T-helper 1 cell treated with Interleukin-12 subunit alpha and Interleukin-12 subunit beta and Interleukin-4 antibody, amounts not matched to agents 30 ng/mL and 1 ng/mL, for 36 hours (primary cell): Measurements from ENCODE around the gene FBLN1. TPM values are rescaled to one million over a fixed set of nuclear protein-coding genes. Genes with fewer than 3 reads are reported as not detected.
"Not testable (repeated sequence)": the region's sequence is repeated elsewhere in the genome, so short reads cannot be mapped to it uniquely, and the experiment has no call there.

Experiments used
- intact Hi-C: fragments of 100-400 bp; cut with micrococcal nuclease; formaldehyde crosslinking; loops from one replicate; pipeline ENCODE4 v1.15.1; 2024
- total RNA-seq: library from RNA; stranded (reverse); gene quantifications from 2 replicates; pipeline ENCODE4 v1.2.3, GENCODE V29; 2022

Gene FBLN1
- total RNA-seq, 1 donor from 2014 or later = not detected

GRCh38 chr22:45599836-45600577 lies 97.3 kb downstream of the FBLN1 start:
- intact Hi-C loops = no loop called here

- intact Hi-C loops = no loop called here
Measured at GRCh38 chr22:45600790-45601730, 98.4 kb downstream of the FBLN1 start.

GRCh38 chr22:45602004-45602733 lies 99.5 kb downstream of the FBLN1 start:
- intact Hi-C loops = no loop called here

GRCh38 chr22:45602824-45603595 lies 100.3 kb downstream of the FBLN1 start:
- intact Hi-C loops = no loop called here

- intact Hi-C loops = no loop called here
Measured at GRCh38 chr22:45603619-45604018, 100.9 kb downstream of the FBLN1 start.

- intact Hi-C loops = not testable (repeated sequence)
Measured at GRCh38 chr22:45608045-45608444, 105.4 kb downstream of the FBLN1 start.

GRCh38 chr22:45608763-45609180 lies 106.1 kb downstream of the FBLN1 start:
- intact Hi-C loops = no loop called here

GRCh38 chr22:45612451-45612901 lies 109.8 kb downstream of the FBLN1 start:
- intact Hi-C loops = no loop called here

- intact Hi-C loops = no loop called here
Measured at GRCh38 chr22:45612940-45613339, 110.3 kb downstream of the FBLN1 start.

GRCh38 chr22:45615364-45615763 lies 112.7 kb downstream of the FBLN1 start:
- intact Hi-C loops = no loop called here

- intact Hi-C loops = no loop called here
Measured at GRCh38 chr22:45616432-45616831, 113.7 kb downstream of the FBLN1 start.

- intact Hi-C loops = no loop called here
Measured at GRCh38 chr22:45617948-45618347, 115.3 kb downstream of the FBLN1 start.

- intact Hi-C loops = no loop called here
Measured at GRCh38 chr22:45620706-45621105, 118.0 kb downstream of the FBLN1 start.

- intact Hi-C loops = no loop called here
Measured at GRCh38 chr22:45621836-45622600, 119.3 kb downstream of the FBLN1 start.

- intact Hi-C loops = not testable (repeated sequence)
Measured at GRCh38 chr22:45623464-45624145, 120.9 kb downstream of the FBLN1 start.

- intact Hi-C loops = no loop called here
Measured at GRCh38 chr22:45626198-45626651, 123.5 kb downstream of the FBLN1 start.

- intact Hi-C loops = no loop called here
Measured at GRCh38 chr22:45627489-45628233, 125.0 kb downstream of the FBLN1 start.

GRCh38 chr22:45628515-45628914 lies 125.8 kb downstream of the FBLN1 start:
- intact Hi-C loops = no loop called here
